NCI-H2081 (cell line): ENCODE data around the gene AGXT2.

Source experiments
- DNase-seq, 2 experiments: peaks; one replicate each; lab custom pipeline; 2025; lab: John Stamatoyannopoulos, UW

The AGXT2 gene

DNA sequence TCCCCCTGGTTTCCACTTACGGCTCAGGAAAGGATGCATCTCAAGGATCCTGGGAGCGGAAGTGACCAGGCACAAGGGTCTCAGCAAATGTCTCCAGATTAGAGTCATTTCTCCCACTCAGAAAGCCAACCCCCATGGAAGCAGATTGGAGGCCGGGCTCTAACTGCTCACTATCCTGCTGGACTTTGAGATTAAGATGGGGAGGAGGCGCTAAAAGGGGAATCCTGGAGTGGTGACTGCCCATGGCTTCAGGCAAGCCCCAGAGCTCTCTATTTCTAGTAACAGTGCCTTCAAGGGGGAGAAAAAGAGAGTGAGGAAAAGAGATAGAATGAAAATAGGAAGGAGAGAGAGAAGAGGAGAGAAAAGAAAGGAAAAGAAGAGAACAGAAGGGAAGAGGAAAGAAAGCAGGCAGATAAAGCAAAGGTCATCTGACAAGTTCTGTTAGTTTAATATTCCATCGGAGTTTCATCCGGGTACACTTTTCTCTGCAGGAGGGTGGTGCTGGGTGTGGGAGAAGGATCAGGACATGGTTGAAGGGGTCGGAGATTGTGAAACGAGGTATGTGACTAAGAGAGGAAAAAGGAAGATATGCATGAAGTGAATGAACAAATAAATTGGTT is at the start of gene AGXT2:
Gene AGXT2, minus strand, starts transcription at position 165 of the 620 bp plus-strand sequence. Its CDS starts 57 bp downstream, at position 108.
- DNase-seq, result no peak

DNA sequence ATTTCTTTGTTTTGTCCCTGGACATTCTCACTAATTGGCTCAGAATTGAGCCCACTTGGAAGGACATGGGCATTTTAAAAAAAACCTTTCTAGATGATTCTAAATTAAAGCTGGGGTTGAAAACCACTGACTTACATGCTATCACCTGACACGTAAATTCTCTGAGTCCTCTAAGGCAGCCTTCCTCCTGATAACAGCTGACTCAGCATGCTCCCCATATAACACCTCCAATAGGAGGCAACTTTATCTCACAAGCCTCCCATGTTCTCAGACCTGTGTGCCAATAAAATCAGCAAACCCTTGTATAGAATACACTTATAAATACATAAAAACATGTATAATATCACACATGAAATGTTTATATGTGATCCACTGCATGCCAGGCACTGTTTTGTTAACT is 49.2 kb upstream of the AGXT2 start:
- no peak for DNase-seq

DNA sequence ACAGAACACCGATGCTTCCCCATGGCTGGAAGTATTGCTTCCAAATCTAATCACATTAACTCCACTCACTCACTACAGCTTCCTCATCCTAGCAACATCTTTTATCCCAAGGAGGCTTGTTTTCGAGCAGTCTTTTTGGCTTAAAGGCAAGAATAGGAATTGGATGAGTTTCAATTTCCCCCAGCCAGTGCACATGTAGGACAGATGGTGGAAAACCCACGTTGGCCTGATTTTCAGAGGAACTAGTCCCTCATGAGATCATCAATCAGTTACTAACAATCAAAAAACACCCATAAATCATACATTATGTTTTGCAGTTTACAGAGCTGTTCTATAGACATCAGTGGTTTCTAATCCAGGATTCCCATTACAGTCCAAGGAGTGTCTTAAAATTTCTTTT is 48.5 kb upstream of the AGXT2 start:
- DNase-seq, result no peak

DNA sequence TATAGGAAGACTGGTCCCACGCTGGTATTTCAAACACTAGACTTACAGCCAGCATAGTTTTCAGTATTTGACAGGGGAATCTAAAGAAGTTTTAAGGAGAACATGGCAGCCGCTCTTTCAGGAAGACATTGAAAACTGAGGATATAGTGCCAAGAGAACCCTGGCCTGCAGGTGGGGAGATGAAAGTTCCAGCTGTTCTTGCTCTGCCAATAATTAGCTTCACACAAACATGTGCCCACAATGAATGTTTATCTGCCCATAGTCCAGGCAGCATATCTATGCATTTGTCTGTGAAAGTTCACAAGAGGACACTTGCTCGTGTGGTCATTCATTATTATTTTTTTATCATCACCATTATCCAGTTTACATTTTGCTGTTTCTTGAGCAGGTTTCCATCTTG is 47.6 kb upstream of the AGXT2 start:
- no peak for DNase-seq

- DNase-seq, result no peak
Measured at GRCh38 chr5:35094948-35095347, 47.2 kb upstream of the AGXT2 start.

- no peak for DNase-seq
Measured at GRCh38 chr5:35092703-35093102, 45.0 kb upstream of the AGXT2 start.

- DNase-seq, result no peak
Measured at GRCh38 chr5:35091704-35092103, 44.0 kb upstream of the AGXT2 start.

DNA sequence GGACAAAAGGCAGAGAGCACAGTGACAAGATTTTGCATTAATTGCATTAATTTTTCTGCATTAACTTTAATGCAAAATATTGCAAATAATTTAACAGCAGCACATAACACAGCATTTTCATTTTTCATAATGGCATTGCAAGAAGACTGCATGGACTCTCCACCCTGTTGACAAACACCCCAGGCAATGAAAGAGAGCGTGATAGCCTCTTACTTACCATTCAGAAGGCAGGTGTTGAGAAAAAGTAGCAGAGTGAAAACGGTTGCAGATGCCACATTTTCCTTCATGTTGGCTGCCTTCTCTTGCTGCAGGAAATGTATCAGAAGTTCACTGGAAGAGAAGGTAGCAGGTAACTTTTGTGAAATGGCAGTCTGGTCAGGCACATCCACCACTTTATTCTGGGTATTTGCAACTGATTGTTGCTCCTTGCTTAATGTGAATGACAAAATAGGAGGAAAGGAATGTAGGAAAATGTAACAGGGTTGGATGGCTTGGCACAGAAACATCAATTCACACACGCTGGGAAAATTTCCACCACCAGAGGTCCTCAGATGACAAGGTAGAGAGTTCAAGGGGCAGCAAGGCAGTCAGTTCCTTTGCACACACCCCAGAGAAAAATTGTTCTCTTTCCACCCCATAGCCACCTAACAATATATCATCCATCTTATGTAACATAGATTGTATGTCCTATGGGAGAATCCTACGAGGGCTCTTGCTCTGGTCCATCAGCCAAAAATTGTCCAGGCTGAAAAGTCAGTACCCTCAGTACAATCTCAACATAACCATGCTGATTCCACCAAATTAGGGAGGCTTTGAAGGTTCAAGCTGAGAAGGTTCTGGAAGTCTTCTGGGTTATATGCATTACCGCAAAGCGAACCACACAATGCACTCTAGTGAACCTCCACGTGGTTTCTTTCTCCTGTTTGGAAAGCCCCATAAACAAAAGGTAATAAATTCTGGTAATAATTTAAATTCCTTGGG is 41.9 kb upstream of the AGXT2 start:
- DNase-seq, result peak; percentile 56 to 57

GRCh38 chr5:35087991-35088390 is 40.2 kb upstream of the AGXT2 start:
- no peak for DNase-seq

DNA sequence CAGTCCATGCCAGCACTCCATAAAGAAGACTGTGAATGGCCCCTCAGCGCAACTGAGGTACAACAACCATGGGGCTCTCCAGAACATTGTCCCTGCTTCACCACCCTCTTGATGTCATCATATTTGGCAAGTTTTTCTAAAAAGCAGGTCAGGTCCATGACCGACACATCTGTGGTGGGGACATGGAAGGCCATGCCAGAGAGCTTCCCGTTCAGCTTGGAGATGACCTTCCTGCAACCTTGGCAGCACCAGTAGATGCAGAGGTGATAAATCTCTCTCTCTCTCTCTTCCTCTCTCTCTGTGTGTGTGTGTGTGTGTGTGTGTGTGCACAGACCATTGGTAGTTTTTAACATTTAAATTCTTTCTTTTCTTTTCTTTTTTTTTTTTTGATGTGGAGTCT is 35.4 kb upstream of the AGXT2 start:
- no peak for DNase-seq

- no peak for DNase-seq
Measured at GRCh38 chr5:35082530-35082929, 34.8 kb upstream of the AGXT2 start.

GRCh38 chr5:35081134-35081533 is 33.4 kb upstream of the AGXT2 start:
- DNase-seq, result no peak

GRCh38 chr5:35073160-35073559 is 25.4 kb upstream of the AGXT2 start:
- no peak for DNase-seq

GRCh38 chr5:35069188-35069587 is 21.4 kb upstream of the AGXT2 start:
- DNase-seq, result no peak

DNA sequence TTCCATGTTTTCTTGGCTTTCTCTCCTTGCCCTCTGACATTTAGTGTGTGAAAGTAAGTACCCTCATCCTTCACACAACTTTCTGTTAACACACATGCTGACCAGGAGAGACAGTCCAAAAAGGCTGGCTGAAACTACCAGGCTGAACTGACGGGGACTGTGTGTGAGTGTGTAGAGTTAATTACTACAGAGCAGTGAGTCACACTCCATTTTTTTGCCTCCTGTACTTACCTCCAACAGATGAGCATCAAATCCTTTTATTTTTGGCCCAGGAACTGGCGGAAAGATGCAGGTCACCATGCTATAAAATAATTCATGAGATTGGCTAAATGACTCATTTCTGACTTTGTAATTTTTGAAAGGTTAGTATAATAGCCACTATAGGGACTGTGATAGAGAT is 20.2 kb upstream of the AGXT2 start:
- DNase-seq, result no peak

DNA sequence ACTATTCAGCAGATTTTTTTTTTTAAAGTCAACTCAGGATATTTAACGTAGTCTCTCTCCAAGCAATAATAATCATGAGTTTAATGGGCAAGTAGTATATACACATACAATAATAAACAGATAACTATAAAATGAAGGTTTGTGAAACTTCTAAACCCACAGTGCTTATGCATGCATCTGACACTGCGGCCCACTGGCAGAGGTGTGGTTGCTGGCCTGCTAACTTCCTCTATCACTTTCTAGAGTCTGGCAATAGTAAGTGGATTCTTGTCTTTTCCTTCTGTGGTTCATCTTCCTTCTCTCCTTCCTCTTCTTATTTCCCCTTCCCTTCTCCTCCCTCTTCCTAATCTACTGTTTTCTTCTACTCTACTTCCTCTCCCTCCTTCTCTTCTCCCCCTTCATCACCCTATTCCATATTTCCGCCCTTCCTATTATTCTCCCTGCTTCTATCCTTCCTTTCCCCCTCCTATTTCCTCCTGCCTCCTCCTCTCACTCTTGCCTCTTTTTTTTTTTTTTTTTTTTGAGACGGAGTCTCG is 18.6 kb upstream of the AGXT2 start:
- no peak for DNase-seq

- DNase-seq, result no peak
Measured at GRCh38 chr5:35063414-35063813, 15.7 kb upstream of the AGXT2 start.

DNA sequence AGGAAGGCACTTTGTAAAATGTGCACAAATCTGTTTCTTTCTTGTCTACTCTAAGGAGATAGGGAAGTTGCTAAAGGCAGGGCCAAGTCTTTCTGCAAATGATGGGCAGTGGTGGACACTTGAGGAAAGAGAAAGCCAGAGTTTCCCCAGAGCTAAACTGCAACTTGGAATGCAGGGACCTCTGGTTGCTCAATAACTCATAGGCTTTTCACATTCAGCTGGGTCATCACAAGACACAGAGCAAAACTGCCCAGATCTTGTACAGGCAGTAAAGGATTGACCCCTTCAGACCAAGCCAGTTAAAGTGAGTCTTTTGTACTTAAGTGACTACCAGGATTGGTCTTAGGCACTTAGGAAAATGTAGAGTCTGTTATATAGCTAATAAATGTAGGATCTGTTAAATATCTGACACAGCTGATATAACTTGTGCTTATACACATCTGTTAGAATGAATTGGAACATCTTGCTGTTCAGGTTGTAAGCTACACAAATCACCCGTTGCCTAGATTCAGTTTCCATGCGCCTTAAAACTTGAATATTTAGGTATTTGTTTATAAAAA is 13.5 kb upstream of the AGXT2 start:
- DNase-seq, result no peak

DNA sequence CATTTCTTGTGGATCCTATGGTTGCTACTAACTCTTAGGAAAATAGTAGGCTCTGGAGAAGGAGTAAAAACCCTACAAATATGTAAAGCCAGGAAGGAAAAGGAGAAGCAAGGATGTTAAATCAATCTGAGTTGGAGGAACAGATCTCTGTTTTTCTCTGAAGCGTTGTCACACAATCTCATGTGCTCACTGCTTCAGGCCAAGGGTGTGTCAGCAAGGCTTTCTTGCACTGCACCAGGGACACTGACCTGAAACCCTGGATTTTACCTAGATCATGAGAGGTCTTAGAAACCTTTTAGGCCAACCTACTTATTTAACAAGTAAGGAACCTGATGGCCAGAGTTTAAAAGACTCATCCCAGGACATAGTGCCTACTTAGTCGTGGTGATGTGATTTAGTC is 12.5 kb upstream of the AGXT2 start:
- DNase-seq, result no peak

DNA sequence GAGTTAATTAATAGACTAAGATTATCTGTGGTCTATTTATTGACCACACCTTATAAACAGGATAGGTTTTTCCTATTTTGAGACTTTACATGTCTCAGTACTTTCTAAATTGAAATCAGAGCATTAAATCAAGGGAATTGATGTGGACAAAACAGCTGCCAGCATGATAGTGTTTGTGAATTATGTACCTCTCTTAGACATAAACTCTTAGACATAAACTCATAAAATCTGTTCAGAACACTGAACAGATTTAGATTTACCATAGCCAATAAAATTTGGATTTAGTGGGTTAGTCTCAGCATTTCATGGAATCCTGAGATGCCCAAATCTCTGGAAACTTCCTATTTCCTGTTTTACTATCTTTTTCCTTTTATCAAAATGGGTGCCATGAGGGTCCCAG is 11.5 kb upstream of the AGXT2 start:
- no peak for DNase-seq

DNA sequence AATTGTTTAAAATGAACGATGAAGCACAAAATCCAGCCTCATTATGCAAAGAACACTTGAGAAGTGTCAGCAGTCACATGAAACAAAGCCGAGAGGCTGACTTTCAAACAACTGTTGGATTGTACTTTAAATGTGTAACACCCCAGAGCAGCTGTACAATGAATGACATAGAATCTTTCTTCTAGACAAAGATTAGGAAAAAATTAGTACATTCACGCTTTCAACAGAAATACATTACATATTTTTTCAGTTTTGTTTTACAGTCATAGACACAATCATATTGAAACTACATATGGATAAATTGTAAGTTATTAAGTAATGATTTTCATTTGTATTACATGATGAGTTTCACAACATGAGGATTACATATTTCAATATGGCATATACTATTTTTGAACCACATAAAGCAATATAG is 10.6 kb upstream of the AGXT2 start:
- DNase-seq, result no peak

DNA sequence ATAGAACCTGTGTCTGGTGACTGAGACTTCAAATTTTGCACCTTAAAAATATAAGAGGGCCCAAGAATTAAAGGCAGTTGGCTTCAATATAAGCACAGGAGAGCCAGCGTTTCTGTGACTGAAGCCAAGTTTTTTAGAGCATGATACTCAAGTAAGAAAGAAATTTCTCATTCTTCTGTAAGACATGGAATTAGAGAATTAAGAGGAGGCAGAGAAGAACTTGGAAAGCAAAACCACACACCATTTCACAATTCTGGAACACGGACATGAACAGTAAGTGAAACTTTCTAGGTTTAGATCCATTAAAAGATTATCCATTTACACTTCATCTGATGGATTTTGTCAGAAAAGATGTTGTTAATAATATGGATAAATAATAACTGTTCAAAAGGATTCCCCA is 8.9 kb upstream of the AGXT2 start:
- DNase-seq, result no peak

DNA sequence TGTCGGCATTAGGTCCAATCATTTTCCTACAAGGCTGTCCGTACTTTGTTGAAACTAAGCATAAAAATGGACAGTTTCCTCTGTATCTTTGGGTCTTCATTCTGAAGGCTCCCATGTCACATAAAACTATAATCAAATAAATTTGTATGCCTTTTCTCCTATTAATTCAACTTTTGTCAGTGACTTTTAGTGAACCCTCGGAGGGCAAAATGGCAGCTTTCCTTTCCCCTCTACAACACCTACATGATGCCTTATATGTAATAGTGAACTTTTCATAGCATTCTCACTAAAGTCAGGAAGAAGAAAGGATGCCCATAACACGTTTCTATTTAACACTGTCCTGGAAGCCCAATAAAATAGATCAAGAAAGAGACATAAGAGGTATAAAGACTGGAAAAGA is 5.1 kb upstream of the AGXT2 start:
- DNase-seq, result no peak
